Activated CD8-positive, alpha-beta memory T cell treated with anti-CD3 and anti-CD28 coated beads for 24 hours (primary cell): ENCODE measurements around the gene TET3.
"Not testable (repeated sequence)": the region's sequence is repeated elsewhere in the genome, so short reads cannot be mapped to it uniquely, and the experiment has no call there.

Experiments used
- DNase-seq: peaks from one replicate; pipeline ENCODE4 v3.0.0-alpha.2; 2020

TET3 gene

GRCh38 chr2:73984203-73984921 lies at the start of gene TET3:
Gene TET3, plus strand, starts transcription at chr2:73984910. Its CDS starts 1,494 bp downstream, at chr2:73986404.
- peak; percentile 87 for DNase-seq

DNA sequence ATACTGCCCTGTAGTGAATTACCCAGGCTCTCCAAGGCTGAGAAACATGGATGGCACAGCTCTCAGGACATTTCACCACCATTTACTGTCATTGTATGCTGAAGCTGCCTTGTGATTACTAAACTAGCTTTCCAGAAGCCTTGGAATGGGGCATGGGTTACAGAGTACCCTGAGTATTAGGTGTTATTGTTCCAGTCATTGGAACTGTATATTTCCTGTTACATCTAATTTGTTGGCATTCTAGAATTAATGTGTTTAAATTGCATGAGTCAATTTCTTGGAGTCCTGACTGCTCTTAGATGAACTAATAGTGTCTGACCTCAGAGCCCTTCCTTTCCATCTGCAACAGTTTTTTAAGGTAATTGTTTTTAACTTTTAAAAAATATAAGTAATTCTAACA lies 49.1 kb upstream of the TET3 start:
- DNase-seq = no peak

GRCh38 chr2:73937103-73937885 lies 47.4 kb upstream of the TET3 start:
- no peak for DNase-seq

DNA sequence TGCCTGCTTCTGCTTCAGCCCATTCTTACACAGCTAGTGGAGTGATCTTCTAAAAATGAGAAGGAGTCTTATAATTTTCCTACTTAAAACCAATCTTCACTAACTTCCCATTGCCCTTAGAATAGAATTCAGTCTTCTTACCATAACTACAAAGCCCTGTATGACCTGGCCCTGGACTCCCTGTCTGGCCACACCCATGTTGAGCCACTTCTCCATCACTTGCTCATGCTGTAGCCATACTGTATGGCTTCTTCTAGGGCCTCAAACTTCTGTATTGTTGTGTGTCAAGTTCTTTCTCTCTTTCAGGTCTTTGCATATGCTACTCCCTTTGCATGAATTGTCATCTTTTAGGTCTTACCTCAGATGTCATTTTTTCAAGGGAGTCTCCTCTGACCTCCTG lies 46.8 kb upstream of the TET3 start:
- DNase-seq = no peak

DNA sequence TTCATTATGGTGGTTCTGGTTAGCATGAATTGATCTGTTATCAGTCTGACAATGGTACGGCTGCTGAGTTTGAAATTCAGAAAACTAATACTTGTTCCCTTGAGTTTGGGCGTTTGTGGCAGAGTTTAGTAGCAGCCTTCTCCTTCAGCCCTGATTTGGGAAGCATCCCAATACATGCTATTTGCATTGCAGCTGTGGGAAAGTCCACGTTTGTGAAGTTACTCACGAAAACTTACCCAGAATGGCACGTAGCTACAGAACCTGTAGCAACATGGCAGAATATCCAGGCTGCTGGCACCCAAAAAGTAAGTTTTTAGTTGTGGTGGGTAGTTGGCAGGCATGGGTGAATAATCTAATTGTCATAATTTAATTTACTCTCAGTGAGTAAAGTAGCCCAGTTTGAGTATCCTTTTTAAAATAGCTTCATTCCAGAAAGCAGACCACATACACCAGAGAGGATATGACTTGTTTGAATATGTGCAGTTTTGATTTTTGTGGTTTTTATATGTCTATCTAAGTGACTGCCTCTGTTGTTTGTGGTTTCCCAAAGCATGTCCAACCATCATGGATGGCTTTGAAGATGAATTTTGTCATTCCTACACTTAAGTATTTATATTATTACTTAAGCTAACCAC lies 45.9 kb upstream of the TET3 start:
- DNase-seq = no peak

- DNase-seq = no peak
These were observed 45.3 kb upstream of the TET3 start for GRCh38 chr2:73939419-73939818.

DNA sequence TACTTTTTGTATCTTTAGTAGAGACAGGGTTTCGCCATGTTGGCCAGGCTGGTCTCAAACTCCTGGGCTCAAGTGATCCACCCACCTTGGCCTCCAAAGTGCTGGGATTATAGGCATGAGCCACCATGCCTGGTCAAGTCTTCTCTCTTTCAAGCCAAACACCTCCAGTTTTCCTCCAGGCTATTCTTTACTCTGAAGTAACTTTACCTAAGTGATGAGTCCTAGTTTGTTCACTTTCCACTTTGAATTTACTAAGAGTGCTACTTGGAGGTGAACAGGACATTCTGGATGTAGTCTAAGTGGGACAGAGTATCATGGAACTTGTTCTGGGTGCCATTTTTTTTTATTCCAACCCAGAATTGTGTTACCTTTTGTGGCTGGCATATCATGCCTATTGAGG lies 44.6 kb upstream of the TET3 start:
- not testable (repeated sequence) for DNase-seq

DNA sequence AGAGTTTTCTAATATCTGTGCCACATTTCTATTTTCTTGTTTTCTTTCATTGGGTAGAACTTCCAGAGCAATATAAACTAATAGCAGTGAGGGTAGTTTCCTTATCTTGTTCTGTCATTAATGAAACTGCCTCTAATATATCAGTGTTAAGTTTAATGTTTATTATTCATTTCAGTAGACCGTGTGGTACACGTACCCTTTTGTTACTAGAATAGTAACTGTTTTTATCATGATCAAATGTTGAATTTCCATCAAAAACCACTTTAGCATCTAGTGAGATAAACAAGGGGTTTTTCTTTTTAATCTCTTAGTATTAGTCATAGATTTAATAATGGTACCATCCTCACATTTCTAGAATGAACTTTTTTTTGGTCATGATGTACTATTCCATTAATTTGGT lies 42.0 kb upstream of the TET3 start:
- DNase-seq = no peak

- DNase-seq = no peak
These were observed 40.0 kb upstream of the TET3 start for GRCh38 chr2:73944714-73945113.

DNA sequence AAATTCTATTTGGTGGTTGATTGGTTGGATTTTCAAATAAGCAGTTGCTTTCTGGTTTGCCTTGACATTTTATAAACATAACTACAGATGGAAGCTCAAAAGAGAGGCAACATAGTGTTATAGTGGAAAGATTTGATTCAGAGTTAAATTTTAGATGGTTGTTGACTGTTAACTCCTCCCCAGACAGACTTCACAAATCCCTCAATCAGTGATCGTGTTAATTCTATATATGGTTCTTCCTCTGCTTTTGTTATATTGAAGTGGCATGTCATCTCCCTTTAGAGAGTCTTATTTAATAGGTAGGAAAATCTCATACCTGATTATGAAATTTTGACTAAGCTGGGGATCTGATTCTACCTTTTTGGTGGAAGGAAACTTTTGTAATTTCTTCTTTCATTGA lies 38.5 kb upstream of the TET3 start:
- DNase-seq = no peak

- DNase-seq = no peak
These were observed 38.0 kb upstream of the TET3 start for GRCh38 chr2:73946666-73947065.

GRCh38 chr2:73947412-73948018 lies 37.2 kb upstream of the TET3 start:
- DNase-seq = no peak

- DNase-seq = no peak
These were observed 34.9 kb upstream of the TET3 start for GRCh38 chr2:73949802-73950201.

DNA sequence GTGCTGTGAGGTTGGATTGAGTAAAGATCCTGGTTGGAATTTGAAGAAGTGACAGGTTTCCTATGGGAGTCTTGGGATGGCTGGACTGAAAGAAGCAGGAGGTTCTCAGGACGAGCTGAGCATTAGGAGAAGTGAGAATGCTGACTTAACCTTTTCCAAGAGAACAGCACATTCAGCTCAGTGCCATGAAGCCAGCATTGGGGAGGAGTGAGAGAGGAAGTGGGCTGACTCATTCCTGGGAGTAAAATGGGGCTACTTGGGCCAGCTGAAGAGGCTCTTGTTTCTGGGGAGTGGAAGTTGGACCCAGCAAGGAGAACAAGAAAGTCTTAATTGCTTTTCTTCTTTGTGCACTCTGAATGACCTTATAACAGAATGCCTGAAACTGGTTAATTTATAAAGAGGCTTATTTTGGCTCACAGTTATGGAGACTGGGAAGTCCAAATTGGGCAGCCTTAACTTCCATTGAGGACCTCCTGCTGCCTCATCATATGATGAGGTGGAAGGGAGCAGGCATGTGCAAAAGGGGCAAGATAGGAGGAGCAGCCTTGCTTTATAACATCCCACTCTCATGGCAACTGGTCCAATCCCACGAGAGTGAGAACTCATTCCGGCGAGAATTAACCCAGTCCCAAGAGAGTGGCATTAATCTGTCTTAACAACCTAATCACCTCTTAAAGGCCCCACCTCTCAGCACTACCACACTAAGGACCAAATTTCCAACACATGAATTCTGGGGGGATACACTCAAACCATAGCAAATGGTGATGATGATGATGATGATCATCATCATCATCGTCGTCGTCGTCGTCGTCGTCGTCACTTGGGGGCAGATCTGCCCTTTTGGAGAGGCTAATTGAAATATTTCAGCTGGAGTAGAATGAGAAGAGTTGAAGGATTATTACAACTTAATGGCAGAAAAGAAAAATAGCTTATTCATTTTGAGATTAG lies 31.9 kb upstream of the TET3 start:
- DNase-seq = no peak

DNA sequence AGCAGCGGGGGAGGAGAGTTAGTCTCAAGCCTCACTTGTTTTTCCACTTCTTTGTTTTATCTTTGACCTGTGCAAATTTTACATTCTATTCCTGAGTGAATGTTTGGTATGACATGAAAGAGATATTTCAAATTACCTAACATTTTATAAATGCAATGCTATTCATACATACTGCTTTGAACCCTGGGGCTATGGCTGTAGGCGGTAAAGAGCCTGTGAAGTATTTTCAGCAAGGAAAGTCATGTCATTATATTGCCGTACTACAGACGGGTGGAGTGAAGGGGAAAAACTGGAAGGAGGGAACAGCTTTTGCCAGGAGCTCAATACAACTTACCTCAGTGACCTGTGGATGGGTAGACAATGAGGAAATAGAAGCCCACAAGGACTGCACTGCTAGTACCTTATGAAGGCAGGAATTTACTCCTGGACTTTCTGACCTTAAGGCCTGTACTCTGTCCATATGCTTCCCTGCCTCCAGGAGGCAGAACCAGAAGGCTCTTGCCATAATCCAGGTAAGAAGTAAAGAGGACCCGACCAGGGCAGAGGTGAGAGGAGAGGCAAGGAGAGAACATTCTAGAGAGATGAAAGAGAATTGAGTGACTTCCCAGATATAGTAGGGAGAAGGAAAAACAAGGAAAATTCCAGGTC lies 28.4 kb upstream of the TET3 start:
- no peak for DNase-seq

- no peak for DNase-seq
These were observed 23.4 kb upstream of the TET3 start for GRCh38 chr2:73961274-73961673.

DNA sequence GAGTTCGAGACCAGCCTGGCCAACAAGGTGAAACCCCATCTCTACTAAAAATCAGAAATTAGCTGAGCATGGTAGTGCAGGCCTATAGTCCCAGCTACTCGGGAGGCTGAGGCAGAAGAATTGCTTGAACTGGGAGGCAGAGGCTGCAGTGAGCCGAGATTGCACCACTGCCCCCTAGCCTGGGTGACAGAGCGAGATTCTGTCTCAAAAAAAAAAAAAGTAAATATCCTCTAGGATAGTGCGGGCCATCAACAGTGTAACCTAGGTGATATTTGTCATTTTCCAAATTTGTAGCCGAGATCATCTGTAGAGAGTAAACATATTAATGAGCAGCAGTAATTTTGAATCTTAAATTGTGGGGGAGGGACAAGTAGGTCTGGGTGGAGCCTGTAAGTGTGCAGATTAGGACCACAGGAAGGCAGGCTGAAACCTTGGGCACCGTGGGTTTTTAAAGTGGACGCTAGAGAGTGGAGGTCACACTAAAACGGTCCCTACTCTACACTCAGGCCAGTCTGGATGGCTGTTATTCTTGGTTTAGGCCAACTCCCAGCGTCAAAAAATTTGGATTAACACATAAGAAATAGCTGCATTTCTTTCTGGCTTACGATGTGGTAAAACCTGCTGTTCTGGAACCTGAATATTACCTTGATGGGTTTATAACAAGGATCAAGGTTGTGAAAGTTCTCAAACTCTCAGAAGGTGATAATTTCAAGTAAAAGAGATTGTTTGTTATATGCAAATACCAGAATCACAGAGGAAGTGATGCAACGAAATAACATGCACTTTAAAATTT lies 22.7 kb upstream of the TET3 start:
- DNase-seq = no peak

GRCh38 chr2:73962798-73963197 lies 21.9 kb upstream of the TET3 start:
- DNase-seq = no peak

DNA sequence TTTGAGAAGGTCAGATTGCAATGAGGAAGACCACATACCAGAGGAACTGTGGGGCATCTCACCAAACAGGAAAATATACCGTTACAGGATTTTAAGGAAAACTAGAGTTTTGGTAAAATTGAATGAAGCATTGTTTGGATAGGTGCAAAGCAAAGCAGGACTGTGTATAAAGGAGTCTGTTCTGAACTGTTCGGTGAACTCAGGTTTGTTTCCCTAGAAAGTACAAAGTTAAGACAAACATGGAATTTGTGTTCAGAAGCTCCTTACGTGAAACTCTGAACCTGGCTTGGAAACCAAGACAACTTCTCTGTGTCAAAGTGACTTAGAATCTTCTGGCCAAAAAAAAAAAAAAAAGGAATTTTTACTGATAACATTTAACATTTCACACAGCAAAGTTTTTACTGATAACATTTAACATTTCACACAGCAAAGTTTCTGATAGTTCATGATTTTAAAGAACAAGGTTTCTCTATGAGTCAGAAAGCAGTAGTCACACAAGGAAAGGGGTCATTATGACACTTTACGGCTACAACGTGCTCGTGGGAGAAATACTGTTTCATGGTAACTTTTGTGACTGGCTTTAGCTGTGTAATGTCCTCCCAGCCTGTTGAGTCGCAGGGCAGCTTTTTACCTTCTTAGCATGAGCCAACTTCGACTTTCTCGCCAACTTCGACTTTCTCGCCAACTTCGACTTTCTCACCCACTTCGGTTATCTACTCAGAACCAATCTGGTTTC lies 21.2 kb upstream of the TET3 start:
- DNase-seq = peak; percentile 70

DNA sequence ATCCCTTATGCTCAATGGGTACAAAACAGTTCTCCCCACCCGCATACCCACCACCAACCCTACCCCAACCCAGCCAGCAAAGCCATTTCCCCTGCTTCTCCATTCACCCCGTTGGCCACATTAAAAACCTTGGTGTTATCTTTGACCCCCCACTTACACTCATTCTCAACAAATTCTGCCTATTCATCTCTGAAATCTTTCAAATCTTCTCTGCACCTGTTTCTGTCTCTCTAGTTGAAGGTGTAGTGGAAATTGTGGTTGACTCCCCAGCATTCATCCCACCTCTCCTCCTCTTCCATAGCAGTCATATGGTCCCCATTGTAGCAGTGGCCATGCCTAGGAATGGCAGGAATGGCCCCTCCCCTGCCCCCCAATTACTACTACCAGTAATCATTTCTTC lies 20.5 kb upstream of the TET3 start:
- no peak for DNase-seq
